Activated T-helper 9 cell treated with anti-CD3 and anti-CD28 coated beads, Interleukin-2, amount 50 U/mL, for 16 hours (primary cell): ENCODE data around the gene DNMBP.

Experiments used
- DNase-seq: peaks from one replicate; pipeline ENCODE4 v3.0.0-alpha.2; 2020; ENCODE audit warnings: low read depth

DNMBP gene

GRCh38 chr10:99834410-99834809 lies 175.3 kb downstream of the DNMBP start:
- DNase-seq: no peak

- DNase-seq: no peak
Measured at GRCh38 chr10:99832439-99832838, 177.3 kb downstream of the DNMBP start.

GRCh38 chr10:99828464-99828863 lies 181.3 kb downstream of the DNMBP start:
- no peak for DNase-seq

- no peak for DNase-seq
Measured at GRCh38 chr10:99827936-99828335, 181.8 kb downstream of the DNMBP start.
